NCI-H146 treated with DMSO at 0.1 percent for 48 hours (cell line): ENCODE measurements around the gene MTMR11.
"Not testable (repeated sequence)": the region's sequence is repeated elsewhere in the genome, so short reads cannot be mapped to it uniquely, and the experiment has no call there.

ENCODE experiments used
- DNase-seq: peaks from one replicate; lab custom pipeline; 2025; ENCODE audit not compliant: unreplicated experiment; lab: John Stamatoyannopoulos, UW

MTMR11 gene

DNA sequence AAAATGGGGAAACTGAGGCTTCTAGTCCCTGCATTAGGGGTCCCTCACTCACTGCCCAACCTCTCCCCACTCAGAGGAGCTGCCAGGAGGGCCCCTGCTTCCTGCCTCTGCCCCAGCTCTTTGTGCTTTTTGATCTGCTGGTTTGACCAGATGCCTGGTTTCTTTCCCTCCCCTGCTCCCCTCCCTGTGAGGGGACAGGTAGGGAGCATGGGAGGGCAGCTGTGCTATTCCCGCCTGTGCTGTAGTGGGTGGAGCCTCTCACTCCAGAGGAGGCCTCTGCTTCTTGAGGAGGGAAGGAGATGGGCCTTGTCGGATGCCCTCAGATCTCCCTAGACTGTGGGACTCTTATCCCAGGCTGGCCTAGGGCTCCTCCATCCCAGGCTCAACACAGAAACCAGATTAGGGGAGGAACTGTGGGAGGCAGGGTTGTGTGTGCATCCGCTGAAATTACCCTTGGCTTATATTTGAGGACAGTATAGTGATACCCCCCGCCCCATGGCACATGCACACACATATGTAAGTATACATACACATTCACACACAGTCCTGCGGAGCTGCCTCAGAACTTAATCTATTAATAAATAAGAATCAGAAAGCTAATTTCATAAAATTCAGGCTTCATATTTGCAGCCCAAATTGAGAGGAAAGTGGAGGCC is 32.7 kb downstream of the MTMR11 start:
- no peak for DNase-seq

DNA sequence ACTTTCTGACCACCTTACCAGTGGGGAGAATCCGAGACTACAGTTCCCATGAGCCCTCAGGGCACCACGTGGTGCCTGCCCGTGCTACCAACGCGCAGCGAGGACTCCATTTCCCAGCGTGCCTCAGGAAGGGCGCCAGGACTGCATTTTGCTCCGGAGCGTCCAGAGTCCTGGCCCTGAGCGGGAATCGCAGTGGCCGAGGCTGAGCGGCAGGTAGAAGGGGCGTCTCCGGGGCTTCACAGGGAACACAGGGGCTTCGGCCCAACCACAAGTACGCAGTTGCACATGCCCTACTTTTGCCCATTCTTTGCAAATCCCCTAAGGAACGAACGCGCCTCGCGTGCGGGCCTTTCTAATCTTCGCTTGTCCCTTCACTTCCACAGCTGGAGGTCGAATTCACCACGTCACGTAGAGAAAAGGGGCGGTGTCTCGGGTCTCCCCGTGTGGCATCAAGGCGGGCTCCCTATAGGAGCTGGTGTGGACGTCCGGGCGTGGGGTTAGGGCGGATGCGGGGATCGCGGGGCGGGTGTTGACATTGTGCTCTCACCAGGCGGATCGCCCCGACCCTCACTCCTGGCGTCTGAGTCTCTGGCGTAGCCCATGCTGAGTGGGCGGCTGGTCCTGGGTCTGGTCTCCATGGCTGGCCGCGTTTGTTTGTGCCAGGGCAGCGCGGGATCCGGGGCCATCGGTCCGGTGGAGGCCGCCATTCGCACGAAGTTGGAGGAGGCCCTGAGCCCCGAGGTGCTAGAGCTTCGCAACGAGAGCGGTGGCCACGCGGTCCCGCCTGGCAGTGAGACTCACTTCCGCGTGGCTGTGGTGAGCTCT is 37.0 kb downstream of the MTMR11 start, which contains the start of gene BOLA1:
BOLA1 (plus strand) TSS at position 109 of the 825 bp plus-strand sequence; CDS start at position 601, 492 bp downstream.
- DNase-seq = peak; percentile 85

DNA sequence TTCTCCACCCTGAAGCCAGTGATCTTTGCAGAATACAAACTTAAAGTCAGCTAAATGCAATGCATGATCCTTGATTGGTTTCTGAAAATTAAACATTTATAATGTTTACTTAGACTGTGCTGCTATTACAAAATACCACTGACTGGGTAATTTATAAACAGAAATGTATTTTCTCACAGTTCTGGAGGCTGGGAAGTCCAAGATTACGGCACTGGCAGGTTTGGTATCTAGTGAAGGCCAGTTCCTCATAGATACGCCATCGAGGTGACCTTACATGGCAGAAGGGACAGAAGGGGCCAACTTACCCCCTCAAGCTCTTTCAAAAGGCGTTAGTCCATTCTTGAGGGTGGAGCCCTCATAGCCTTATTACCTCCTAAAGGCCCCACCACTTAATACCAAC is 40.1 kb downstream of the MTMR11 start:
- DNase-seq = no peak

DNA sequence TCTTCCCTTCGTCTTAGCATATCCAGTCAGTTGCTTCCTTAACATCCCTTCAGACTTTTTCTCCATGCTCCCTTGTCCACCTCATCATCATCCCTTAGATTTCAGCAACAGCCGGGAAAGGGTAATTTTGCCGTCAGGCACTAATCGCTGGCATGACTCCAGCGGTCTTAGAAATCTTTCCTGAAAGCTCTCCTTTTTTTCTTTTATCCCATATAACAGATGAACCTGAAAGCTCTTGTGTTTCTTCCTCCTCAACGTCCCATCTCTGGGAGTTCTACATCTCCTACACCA is 47.7 kb downstream of the MTMR11 start:
- DNase-seq = peak; percentile 53

DNA sequence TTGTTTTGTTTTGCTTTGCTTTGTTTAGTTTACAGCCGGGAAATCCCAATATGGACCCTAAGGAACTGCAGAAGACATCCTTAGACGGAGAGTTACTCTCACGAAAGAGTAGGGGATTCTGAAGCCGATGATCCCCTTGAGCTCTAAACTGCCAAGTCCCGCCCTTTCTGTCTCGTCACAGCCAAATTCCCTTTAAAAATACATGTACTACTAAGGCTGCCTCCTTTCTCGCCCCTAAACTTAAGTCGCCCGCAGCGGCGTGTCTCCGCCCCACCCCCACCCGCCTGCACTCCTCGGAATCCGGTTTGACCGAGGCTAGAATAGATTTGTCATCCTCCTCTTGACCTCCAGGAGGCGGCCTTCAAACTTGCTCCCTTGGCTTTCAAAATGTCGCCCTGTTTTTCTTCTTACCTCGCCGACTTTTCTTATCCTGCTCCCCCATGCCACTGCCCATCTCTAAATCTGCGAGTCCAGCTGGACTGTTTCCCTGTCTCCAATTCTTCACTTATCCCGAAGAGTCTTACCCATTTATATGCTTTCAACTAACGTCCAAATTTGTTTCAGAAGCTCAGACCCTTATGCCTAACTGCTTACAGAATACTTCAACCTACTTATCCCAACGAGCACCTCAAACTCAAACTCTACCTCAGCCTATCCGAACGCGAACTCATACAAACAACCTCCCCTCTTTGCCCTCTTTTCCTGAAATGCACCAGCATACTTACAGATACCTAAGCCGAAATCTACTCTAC is 48.3 kb downstream of the MTMR11 start:
- DNase-seq = peak; percentile 88

DNA sequence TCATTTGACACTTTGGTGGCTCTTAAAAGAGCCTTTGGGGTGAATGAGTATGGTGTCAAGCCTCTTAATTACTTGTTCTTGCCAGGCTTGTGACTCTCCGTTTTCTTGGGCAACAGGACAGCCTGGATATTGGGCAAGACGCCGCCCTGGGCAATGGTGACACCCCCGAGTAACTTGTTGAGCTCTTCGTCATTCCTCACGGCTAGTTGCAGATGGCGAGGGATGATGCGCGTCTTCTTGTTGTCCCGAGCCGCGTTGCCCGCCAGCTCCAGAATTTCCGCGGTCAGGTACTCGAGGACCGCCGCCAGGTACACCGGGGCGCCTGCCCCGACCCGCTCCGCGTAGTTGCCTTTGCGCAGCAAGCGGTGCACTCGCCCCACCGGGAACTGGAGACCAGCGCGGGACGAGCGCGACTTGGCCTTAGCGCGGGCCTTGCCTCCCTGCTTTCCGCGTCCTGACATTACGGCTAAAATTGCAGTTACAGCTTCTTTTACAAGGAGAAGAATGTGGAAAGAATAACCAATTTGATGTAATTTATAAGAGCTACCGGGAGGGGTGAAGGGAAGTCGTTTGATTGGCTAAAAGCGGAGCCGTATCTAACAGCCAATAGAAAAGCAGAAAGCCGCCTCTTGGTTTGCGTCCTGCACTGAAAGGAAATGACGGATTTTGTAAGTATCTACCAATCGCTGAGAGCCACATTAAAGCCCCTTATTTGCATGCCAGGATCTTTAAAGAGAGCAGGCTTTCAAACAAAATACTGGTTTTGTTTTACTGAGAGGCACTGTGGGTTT is 49.0 kb downstream of the MTMR11 start:
- DNase-seq = peak; percentile 97

DNA sequence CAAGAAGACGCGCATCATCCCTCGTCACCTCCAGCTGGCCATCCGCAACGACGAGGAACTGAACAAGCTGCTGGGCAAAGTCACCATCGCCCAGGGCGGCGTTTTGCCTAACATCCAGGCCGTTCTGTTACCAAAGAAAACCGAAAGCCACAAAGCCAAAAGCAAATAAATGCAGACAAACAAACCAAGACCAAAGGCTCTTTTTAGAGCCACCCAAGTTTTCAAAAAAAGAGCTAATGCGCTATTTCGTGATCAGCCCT is 49.6 kb downstream of the MTMR11 start:
- DNase-seq = not testable (repeated sequence)

DNA sequence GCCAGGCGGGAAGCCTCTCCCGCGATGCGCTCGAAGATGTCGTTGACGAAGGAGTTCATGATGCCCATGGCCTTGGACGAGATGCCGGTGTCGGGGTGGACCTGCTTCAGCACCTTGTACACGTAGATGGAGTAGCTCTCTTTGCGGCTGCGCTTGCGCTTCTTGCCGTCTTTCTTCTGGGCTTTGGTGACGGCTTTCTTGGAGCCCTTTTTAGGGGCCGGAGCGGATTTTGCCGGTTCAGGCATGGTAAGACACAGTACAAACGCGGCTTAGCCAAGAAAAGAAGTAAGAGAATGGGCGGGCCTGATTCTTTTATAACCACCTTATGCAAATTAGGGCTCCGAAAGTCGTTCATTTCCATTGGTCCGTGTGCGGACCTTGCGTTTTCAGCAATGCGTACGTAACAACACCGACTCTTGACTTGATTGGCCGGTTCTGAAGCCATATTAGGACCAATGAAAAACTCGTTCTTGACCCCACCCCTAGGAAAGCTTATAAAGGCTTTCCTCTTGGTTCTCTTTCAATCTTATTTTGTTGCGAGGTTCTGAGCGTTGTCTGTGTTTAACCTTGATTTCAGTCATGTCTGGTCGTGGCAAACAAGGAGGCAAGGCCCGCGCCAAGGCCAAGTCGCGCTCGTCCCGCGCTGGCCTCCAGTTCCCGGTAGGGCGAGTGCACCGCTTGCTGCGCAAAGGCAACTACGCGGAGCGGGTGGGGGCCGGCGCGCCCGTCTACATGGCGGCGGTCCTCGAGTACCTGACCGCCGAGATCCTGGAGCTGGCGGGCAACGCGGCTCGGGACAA is 50.1 kb downstream of the MTMR11 start:
- DNase-seq = peak; percentile 98

DNA sequence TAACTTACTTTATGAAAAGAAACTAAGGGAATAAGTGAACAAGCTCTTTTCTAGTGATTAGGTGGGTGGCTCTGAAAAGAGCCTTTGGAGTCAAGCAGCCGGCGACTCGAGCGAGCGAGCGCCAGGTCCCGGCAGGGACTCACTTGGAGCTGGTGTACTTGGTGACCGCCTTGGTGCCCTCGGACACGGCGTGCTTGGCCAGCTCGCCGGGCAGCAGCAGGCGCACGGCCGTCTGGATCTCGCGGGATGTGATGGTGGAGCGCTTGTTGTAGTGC is 50.6 kb downstream of the MTMR11 start:
- DNase-seq = not testable (repeated sequence)

DNA sequence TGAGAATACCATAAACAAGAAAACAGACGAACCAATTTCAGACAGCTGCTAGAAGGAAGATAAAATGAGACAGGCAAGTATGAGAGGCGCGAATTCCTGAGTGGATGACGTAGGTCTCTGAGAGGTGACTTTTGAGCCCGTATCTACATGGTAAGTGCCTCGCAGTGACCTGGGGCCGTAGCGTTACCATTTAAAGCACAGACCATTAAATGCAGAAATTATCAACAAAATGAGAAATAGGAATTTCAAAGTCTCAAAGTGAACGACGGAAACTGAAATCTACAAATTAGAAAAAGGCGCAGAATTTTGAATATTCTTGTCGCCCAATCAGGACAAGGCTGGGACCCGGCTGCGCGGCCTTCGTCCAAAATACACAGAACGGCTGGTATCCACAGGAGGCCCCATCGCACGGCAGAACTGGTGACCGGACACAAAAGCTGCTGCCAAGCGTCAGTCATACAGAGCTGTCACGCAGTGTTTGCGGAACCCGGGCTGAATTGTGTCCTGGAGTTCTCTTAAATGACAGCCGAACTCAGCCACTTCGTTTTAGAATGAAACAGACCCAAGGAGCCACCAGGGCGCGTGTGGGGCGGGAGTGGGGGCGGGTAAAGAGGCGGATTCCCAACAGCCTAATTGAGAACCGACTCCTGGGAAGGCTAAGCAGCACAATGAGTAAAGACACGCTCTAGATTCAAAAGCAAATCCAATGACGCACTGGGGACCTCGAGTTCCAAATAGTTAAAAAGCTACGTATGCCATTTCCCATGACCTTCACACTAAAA is 51.1 kb downstream of the MTMR11 start:
- DNase-seq = peak; percentile 77

DNA sequence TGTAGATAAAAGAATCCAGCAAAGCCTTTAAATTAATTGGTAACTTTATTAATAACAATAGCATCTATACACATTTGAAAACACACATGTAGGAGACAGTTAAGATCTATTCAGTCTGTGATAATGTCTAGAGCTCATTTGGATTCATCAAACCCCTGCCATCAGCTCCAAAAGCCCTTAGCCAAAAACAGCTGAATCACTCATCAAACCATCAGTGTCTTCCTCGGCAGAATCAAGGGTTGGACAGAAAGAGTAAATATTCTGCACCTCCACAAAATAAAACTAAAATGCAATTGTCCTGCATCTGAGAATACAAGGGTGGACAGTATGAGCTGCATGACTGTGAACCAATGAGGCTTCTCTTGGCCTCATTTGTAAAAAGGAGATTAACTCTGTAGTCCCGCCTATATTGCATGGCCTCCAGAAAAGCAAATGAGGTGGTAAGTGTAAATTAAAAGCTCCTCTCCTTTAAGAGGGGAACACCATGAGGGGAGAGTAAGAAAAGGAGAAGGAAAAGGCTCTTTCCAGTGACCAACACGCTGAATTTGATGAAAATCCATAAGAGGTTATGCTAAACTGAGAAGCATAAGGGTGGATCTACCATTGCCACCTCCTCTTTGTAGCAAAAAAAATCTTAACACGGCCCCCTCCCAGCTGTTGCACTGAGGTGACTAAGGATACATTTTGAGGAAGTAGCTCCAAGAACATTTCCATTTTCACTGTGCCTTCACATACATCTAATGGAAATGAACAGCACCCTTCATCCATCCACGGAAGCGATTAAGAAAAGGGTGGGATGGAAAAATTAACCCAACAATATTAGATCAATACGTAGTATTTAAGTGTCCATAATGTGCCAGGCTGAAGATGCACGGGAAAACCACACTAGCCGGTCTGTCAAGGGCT is 52.0 kb downstream of the MTMR11 start:
- DNase-seq = peak; percentile 57

DNA sequence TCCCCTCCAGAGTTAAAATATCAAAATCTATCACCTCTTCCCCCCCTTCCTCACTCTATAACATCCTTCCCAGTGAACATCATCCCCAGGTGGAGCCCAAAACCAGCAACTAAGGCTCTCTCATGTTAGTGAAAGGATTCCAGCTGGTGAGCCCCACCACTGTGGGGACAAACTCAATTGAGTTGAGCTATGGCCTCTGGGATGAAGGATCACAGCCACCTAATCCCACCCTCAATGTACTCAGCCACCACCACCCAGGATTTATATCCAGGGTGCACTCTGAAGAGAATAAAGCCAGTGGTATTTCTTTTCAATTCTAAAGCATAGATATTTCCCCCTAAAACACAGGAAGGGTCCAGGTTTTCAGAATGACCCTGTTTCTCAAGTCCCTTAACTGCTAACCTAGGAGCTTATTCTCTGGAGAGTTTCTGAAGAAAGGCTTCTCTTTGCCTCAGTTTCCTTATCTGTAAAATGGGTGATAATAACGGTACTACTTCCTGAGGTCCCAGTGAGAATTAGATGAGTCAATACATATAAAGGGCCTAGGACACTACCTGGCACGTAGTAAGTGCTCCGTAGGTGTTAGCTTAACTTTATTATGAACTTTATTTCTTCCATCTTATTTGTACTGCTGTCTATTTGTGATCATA is 53.0 kb downstream of the MTMR11 start:
- DNase-seq = no peak

DNA sequence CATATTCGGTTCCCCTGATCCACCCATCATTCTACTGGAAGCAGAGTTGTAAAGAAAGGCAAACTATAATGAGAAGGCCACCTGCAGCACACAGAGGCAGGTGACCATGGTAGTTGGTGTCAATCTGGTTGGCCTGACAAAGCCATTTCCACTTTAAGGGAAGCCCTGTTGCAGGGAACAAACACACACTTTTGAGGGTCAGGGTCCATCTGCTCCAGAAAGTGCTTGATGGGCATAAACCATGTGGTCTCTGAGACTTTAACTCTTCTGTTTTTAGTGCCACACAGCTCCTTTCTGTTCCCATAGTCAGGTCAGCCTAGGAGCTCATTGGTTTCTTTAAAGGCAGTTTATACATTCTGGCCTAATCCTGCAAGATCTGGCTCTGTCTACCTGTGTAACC is 54.8 kb downstream of the MTMR11 start:
- no peak for DNase-seq

DNA sequence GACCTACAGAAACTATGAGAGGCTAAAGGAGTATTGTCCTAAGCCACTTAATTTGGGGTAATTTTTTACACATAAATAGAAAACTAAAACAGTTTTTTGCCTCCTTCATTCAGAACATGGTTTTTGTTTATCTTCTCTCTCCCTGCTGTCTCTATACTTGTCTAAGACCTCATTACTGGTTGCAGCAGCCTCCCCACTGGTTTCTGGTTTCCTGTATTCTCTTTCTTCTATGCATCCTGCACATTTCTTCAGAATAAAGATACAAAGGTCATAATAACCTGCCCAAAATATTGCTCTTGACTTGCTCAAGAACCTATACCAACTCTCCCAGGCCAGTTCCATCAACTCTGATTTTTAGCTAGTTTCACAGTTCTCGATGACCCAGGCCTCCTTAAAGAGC is 57.1 kb downstream of the MTMR11 start:
- DNase-seq = no peak
